GM12892 (cell line): Measurements from ENCODE around the gene ENAH.

ENCODE experiments used
- POLR2A ChIP-seq: IDR thresholded peaks from 2 replicates; pipeline ENCODE4 v1.6.1; 2011; ENCODE audit warnings: low read depth, low read length, control low read depth
- POLR2AphosphoS5 ChIP-seq: IDR thresholded peaks from 2 replicates; pipeline ENCODE4 v1.6.1; 2011; ENCODE audit warnings: low read depth, low read length, control low read depth
- TAF1 ChIP-seq: IDR thresholded peaks from 2 replicates; pipeline ENCODE4 v1.6.1; 2011; ENCODE audit warnings: low read depth, mild to moderate bottlenecking, control low read depth, low read length, borderline replicate concordance

- TF ChIP-seq POLR2A, result no peak
- no peak for TF ChIP-seq POLR2AphosphoS5
- no peak for TF ChIP-seq TAF1
Measured at GRCh38 chr1:225612287-225612686, 40.6 kb downstream of the ENAH start.
